ENCODE data around the gene CAVIN1.

DNA sequence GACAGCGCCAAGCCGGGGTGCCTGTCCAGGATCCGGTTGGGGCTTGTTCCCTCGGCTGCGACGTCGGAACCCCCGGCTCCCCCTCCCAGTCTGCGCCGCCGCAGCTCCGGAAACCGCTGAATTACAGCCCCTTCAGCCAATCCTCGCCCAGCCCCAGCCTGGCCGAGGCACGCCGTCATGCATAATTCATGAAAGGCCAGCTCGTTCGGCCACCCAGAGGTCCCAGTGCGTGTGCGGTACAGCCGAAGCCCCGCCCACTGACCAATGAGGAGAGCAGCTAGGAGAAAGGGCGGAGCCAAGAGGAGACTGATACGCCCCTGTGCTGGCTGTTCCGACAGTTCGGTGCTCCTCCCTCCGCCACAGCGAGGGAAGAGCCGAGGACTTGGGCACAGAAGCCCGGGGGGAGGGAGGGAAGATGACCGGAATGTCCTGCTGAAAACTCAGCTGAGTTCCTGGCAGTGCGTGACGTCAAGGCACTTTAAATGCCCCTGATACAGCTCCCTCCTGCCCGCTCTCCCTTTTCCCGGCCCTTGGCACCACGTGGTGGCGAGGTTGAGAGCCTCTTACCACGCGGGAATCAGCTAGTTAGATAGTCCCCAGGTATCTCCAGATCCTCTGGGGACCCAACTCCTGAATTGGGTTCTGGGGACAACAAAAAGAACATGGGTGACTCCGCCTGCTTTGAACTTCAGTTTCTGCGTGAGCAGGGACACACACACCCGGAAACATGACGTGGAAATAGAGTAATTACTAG lies 34.5 kb downstream of the CAVIN1 start, which contains the start of gene STAT3:
- TF ChIP-seq, protein P1, sequence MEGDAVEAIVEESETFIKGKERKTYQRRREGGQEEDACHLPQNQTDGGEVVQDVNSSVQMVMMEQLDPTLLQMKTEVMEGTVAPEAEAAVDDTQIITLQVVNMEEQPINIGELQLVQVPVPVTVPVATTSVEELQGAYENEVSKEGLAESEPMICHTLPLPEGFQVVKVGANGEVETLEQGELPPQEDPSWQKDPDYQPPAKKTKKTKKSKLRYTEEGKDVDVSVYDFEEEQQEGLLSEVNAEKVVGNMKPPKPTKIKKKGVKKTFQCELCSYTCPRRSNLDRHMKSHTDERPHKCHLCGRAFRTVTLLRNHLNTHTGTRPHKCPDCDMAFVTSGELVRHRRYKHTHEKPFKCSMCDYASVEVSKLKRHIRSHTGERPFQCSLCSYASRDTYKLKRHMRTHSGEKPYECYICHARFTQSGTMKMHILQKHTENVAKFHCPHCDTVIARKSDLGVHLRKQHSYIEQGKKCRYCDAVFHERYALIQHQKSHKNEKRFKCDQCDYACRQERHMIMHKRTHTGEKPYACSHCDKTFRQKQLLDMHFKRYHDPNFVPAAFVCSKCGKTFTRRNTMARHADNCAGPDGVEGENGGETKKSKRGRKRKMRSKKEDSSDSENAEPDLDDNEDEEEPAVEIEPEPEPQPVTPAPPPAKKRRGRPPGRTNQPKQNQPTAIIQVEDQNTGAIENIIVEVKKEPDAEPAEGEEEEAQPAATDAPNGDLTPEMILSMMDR (IDR thresholded peaks at IDR 0.05) = peak in 4 of 6 experiments; percentile 29 to 39 (median 36)
- peak; percentile 95 to 100 for TF ChIP-seq POLR2AphosphoS5 (IDR thresholded peaks at IDR 0.05)
- TF ChIP-seq EP300 (IDR thresholded peaks at IDR 0.05) = peak; percentile 100
- peak; percentile 72 to 98 (median 84) for TF ChIP-seq POLR2A (IDR thresholded peaks at IDR 0.05)
